ENCODE measurements around the gene KIF1C.

Gene KIF1C

DNA sequence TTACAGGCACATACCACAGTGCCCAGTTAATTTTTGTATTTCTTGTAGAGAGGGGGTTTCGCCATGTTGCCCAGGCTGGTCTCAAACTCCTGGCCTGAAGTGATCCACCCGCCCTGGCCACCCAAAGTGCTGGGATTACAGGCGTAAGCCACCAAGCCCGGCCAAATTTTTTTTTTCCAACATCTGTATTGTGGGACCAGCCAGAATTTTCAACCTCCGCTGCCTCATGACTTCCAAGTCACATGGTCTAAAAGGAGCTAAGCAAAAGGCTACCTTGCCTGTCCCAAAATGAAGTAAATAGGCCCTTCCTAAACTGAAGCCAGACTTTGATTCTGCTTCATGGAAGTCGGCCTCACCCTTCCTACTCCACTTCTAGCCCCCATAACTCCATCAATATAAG is 25.9 kb upstream of the KIF1C start:
- no peak overlapping the region for H3K4me3 ChIP-seq (ENCODE audit: low read depth, low read length)
- H3K27ac ChIP-seq, result no peak overlapping the region
- H3K79me2 ChIP-seq, result no peaks in the 10 kb centered on the region
- TF ChIP-seq, protein P1, sequence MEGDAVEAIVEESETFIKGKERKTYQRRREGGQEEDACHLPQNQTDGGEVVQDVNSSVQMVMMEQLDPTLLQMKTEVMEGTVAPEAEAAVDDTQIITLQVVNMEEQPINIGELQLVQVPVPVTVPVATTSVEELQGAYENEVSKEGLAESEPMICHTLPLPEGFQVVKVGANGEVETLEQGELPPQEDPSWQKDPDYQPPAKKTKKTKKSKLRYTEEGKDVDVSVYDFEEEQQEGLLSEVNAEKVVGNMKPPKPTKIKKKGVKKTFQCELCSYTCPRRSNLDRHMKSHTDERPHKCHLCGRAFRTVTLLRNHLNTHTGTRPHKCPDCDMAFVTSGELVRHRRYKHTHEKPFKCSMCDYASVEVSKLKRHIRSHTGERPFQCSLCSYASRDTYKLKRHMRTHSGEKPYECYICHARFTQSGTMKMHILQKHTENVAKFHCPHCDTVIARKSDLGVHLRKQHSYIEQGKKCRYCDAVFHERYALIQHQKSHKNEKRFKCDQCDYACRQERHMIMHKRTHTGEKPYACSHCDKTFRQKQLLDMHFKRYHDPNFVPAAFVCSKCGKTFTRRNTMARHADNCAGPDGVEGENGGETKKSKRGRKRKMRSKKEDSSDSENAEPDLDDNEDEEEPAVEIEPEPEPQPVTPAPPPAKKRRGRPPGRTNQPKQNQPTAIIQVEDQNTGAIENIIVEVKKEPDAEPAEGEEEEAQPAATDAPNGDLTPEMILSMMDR (IDR thresholded peaks at IDR 0.05), result no peak
- no peaks in the 10 kb centered on the region for H3K9me3 ChIP-seq (ENCODE audit: control insufficient read depth, low read length)
- no peak overlapping the region for H2AFZ ChIP-seq
- H3K9ac ChIP-seq, result no peak overlapping the region
- no peaks in the 10 kb centered on the region for H3K36me3 ChIP-seq (ENCODE audit: control insufficient read depth, insufficient read depth, low read length)
- H3K4me2 ChIP-seq (ENCODE audit: low read length), result no peak overlapping the region
- H3K27me3 ChIP-seq (ENCODE audit: control insufficient read depth, insufficient read depth, low read length), result no peaks in the 10 kb centered on the region
- peaks cover 10% of the 10 kb centered on the region for H3K4me1 ChIP-seq

DNA sequence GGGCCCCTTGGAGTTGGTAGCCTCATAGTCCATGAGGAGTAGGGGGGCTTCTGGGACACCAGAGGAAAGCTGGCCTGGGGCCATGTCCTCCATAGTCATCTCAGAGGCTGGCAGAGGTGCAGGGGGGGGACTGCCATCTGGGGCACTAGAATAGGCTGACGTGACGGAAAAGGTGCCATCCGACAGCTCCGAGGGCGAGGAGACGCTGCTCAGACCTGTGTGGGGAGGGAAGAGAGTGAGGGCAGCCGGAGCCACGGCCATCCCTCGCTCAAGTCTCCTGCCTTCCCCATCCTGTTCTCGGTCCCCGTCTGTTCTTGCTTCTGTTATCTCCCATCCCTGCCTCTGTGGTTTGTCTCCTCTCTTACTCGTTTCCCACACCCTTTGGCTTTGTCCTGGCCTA is 25.4 kb upstream of the KIF1C start:
- TF ChIP-seq, protein P1 (IDR thresholded peaks at IDR 0.05), result no peak

DNA sequence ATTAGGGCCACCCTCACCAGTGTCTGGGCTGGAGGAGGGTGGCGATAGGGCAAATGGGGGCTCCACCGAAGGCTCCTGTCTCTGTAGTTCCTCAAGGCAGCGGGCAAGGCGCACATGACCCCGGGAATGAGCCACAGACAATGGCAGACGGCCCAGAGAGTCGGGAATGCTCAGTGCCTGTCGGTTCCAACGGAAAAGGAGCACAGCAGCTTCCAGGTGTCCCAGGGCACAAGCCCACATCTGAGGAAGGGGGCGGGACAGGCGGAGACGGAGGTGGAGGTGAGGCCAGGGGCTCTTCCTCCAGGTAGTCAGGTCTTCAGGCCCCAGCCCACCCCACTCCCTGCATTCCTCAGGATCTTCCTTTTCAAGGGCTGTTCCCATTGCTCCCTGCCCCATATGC is 25.0 kb upstream of the KIF1C start:
- H3K79me2 ChIP-seq, result no peaks in the 10 kb centered on the region
- H3K36me3 ChIP-seq (ENCODE audit: control insufficient read depth, insufficient read depth, low read length), result no peaks in the 10 kb centered on the region
- TF ChIP-seq, protein P1 (IDR thresholded peaks at IDR 0.05), result no peak
- no peak overlapping the region for H3K4me3 ChIP-seq (ENCODE audit: low read depth, low read length)
- H3K4me1 ChIP-seq, result peaks cover 10% of the 10 kb centered on the region
- H3K9ac ChIP-seq, result no peak overlapping the region
- no peak overlapping the region for H2AFZ ChIP-seq
- no peaks in the 10 kb centered on the region for H3K9me3 ChIP-seq (ENCODE audit: control insufficient read depth, low read length)
- no peak overlapping the region for H3K4me2 ChIP-seq (ENCODE audit: low read length)
- no peak overlapping the region for H3K27ac ChIP-seq
- no peaks in the 10 kb centered on the region for H3K27me3 ChIP-seq (ENCODE audit: control insufficient read depth, insufficient read depth, low read length)

More for the DNA sequence above, 25.4 kb upstream of the KIF1C start:
- H3K9me3 ChIP-seq (ENCODE audit: control insufficient read depth, low read length), result no peaks in the 10 kb centered on the region
- H3K4me2 ChIP-seq (ENCODE audit: low read length), result no peak overlapping the region
- no peaks in the 10 kb centered on the region for H3K36me3 ChIP-seq (ENCODE audit: control insufficient read depth, insufficient read depth, low read length)
- H3K4me3 ChIP-seq (ENCODE audit: low read depth, low read length), result no peak overlapping the region
- no peak overlapping the region for H2AFZ ChIP-seq
- peaks cover 10% of the 10 kb centered on the region for H3K4me1 ChIP-seq
- H3K27me3 ChIP-seq (ENCODE audit: control insufficient read depth, insufficient read depth, low read length), result no peaks in the 10 kb centered on the region
- no peak overlapping the region for H3K27ac ChIP-seq
- no peak overlapping the region for H3K9ac ChIP-seq
- no peaks in the 10 kb centered on the region for H3K79me2 ChIP-seq

DNA sequence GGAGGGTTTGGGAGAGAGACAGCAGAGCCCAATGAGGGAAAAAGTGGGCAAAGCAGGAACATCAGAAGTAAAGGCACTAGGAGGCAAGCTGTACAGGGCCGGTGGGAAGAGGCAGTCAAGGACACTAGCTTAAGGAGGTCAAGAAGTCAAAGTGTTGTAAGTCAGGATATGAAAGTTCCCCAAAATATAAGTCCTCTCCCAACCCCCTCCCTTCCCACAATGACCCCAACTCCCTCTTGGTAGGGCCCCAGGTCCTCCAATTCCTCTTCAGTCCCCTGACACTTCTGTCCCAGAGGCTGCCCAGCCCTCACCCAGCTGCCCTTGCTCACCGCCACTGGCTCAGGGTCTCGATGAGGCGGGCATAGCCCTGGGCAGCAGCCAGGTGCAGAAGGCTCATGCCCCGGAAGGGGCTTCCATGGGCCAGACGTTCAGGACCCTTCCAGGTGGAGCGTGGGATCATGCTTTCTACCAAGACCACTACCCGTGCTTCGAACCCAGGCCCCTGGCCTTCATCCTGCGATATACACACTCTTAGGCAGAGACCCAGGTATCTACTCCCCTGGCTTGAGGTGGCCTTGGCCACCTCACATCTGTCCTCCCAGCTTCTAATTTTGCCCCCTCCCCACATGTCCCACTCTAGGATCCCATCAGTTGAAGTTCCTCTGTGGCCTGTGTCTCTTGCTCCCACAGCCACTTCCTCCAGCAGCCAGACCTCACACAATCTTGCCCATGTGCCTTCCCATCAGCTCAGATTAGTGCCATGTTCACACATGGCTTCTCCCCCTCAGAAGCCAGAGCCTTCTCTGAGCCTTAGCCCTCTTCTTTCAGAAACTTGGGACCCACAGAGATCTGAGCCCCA is 24.3 kb upstream of the KIF1C start:
- Histone ChIP-seq H3K9ac (no peak overlapping the region), H3K4me2 (ENCODE audit: low read length) (no peak overlapping the region), H3K79me2 (no peaks in the 10 kb centered on the region), H3K27ac (no peak overlapping the region), H2AFZ (no peak overlapping the region), H3K27me3 (ENCODE audit: control insufficient read depth, insufficient read depth, low read length) (no peaks in the 10 kb centered on the region), H3K4me3 (ENCODE audit: low read depth, low read length) (no peak overlapping the region), H3K4me1 (peaks cover 6% of the 10 kb centered on the region), H3K9me3 (ENCODE audit: control insufficient read depth, low read length) (no peaks in the 10 kb centered on the region), H3K36me3 (ENCODE audit: control insufficient read depth, insufficient read depth, low read length) (no peaks in the 10 kb centered on the region)
- TF ChIP-seq, protein P1 (IDR thresholded peaks at IDR 0.05), result no peak

All from parathyroid adenoma (tissue), 2 donors.